Measurements from ENCODE around the gene ICA1.
"Not testable (repeated sequence)": the region's sequence is repeated elsewhere in the genome, so short reads cannot be mapped to it uniquely, and the experiment has no call there.

Gene ICA1

GRCh38 chr7:8259586-8260222 lies 2.3 kb downstream of the ICA1 start:
- Histone ChIP-seq H3K4me1 (ENCODE audit: insufficient read depth, low read length) (peaks cover 2% of the 10 kb centered on the region), H3K4me3 (ENCODE audit: low read length) (no peak overlapping the region), H3K27me3 (ENCODE audit: insufficient read depth, low read length) (peaks cover 25% of the 10 kb centered on the region), H3K9me3 (ENCODE audit: insufficient read depth, low read depth, low read length) (no peaks in the 10 kb centered on the region), H3K9ac (ENCODE audit: low read depth, low read length) (no peak overlapping the region), H3K36me3 (ENCODE audit: insufficient read depth, low read depth, low read length) (no peaks in the 10 kb centered on the region), H3K27ac (ENCODE audit: low read length) (no peak overlapping the region)

GRCh38 chr7:8258734-8259133 lies 3.2 kb downstream of the ICA1 start:
- Histone ChIP-seq H3K4me3 (ENCODE audit: low read length) (no peak overlapping the region), H3K36me3 (ENCODE audit: insufficient read depth, low read depth, low read length) (no peaks in the 10 kb centered on the region), H3K9me3 (ENCODE audit: insufficient read depth, low read depth, low read length) (no peaks in the 10 kb centered on the region), H3K4me1 (ENCODE audit: insufficient read depth, low read length) (peaks cover 2% of the 10 kb centered on the region), H3K27ac (ENCODE audit: low read length) (no peak overlapping the region), H3K9ac (ENCODE audit: low read depth, low read length) (no peak overlapping the region), H3K27me3 (ENCODE audit: insufficient read depth, low read length) (peaks cover 25% of the 10 kb centered on the region)

GRCh38 chr7:8258166-8258565 lies 3.8 kb downstream of the ICA1 start:
- Histone ChIP-seq H3K36me3 (ENCODE audit: insufficient read depth, low read depth, low read length) (no peaks in the 10 kb centered on the region), H3K27me3 (ENCODE audit: insufficient read depth, low read length) (peaks cover 24% of the 10 kb centered on the region), H3K27ac (ENCODE audit: low read length) (no peak overlapping the region), H3K4me1 (ENCODE audit: insufficient read depth, low read length) (peaks cover 2% of the 10 kb centered on the region), H3K4me3 (ENCODE audit: low read length) (no peak overlapping the region), H3K9me3 (ENCODE audit: insufficient read depth, low read depth, low read length) (no peaks in the 10 kb centered on the region), H3K9ac (ENCODE audit: low read depth, low read length) (no peak overlapping the region)

- Histone ChIP-seq H3K4me3 (ENCODE audit: low read length) (no peak overlapping the region), H3K36me3 (ENCODE audit: insufficient read depth, low read depth, low read length) (no peaks in the 10 kb centered on the region), H3K27ac (ENCODE audit: low read length) (no peak overlapping the region), H3K4me1 (ENCODE audit: insufficient read depth, low read length) (peaks cover 2% of the 10 kb centered on the region), H3K9me3 (ENCODE audit: insufficient read depth, low read depth, low read length) (no peaks in the 10 kb centered on the region), H3K27me3 (ENCODE audit: insufficient read depth, low read length) (peaks cover 11% of the 10 kb centered on the region), H3K9ac (ENCODE audit: low read depth, low read length) (no peak overlapping the region)
Measured at GRCh38 chr7:8255680-8256655, 6.0 kb downstream of the ICA1 start.

GRCh38 chr7:8254667-8255066 lies 7.3 kb downstream of the ICA1 start:
- H3K27me3 ChIP-seq (ENCODE audit: insufficient read depth, low read length) = no peaks in the 10 kb centered on the region
- no peaks in the 10 kb centered on the region for H3K36me3 ChIP-seq (ENCODE audit: insufficient read depth, low read depth, low read length)
- H3K4me3 ChIP-seq (ENCODE audit: low read length) = no peak overlapping the region
- H3K9ac ChIP-seq (ENCODE audit: low read depth, low read length) = no peak overlapping the region
- peaks cover 2% of the 10 kb centered on the region for H3K4me1 ChIP-seq (ENCODE audit: insufficient read depth, low read length)
- H3K27ac ChIP-seq (ENCODE audit: low read length) = no peak overlapping the region
- no peaks in the 10 kb centered on the region for H3K9me3 ChIP-seq (ENCODE audit: insufficient read depth, low read depth, low read length)

GRCh38 chr7:8254215-8254614 lies 7.8 kb downstream of the ICA1 start:
- Histone ChIP-seq H3K4me1 (ENCODE audit: insufficient read depth, low read length) (peaks cover 2% of the 10 kb centered on the region), H3K27ac (ENCODE audit: low read length) (no peak overlapping the region), H3K27me3 (ENCODE audit: insufficient read depth, low read length) (no peaks in the 10 kb centered on the region), H3K36me3 (ENCODE audit: insufficient read depth, low read depth, low read length) (no peaks in the 10 kb centered on the region), H3K9ac (ENCODE audit: low read depth, low read length) (no peak overlapping the region), H3K4me3 (ENCODE audit: low read length) (no peak overlapping the region), H3K9me3 (ENCODE audit: insufficient read depth, low read depth, low read length) (no peaks in the 10 kb centered on the region)

- no peak overlapping the region for H3K27ac ChIP-seq (ENCODE audit: low read length)
- H3K36me3 ChIP-seq (ENCODE audit: insufficient read depth, low read depth, low read length) = no peaks in the 10 kb centered on the region
- no peak overlapping the region for H3K9ac ChIP-seq (ENCODE audit: low read depth, low read length)
- no peaks in the 10 kb centered on the region for H3K9me3 ChIP-seq (ENCODE audit: insufficient read depth, low read depth, low read length)
- no peaks in the 10 kb centered on the region for H3K27me3 ChIP-seq (ENCODE audit: insufficient read depth, low read length)
- H3K4me1 ChIP-seq (ENCODE audit: insufficient read depth, low read length) = no peaks in the 10 kb centered on the region; the same call in 1 of the 2 replicates
- H3K4me3 ChIP-seq (ENCODE audit: low read length) = no peak overlapping the region
Measured at GRCh38 chr7:8251195-8251594, 10.8 kb downstream of the ICA1 start.

- Histone ChIP-seq H3K9me3 (ENCODE audit: insufficient read depth, low read depth, low read length) (no peaks in the 10 kb centered on the region), H3K4me3 (ENCODE audit: low read length) (no peak overlapping the region), H3K27ac (ENCODE audit: low read length) (no peak overlapping the region), H3K4me1 (ENCODE audit: insufficient read depth, low read length) (no peaks in the 10 kb centered on the region; the same call in 1 of the 2 replicates), H3K27me3 (ENCODE audit: insufficient read depth, low read length) (no peaks in the 10 kb centered on the region), H3K36me3 (ENCODE audit: insufficient read depth, low read depth, low read length) (no peaks in the 10 kb centered on the region), H3K9ac (ENCODE audit: low read depth, low read length) (no peak overlapping the region)
Measured at GRCh38 chr7:8250547-8250946, 11.4 kb downstream of the ICA1 start.

- no peak overlapping the region for H3K9ac ChIP-seq (ENCODE audit: low read depth, low read length)
- no peak overlapping the region for H3K4me3 ChIP-seq (ENCODE audit: low read length)
- no peak overlapping the region for H3K27ac ChIP-seq (ENCODE audit: low read length)
- H3K36me3 ChIP-seq (ENCODE audit: insufficient read depth, low read depth, low read length) = no peaks in the 10 kb centered on the region
- H3K9me3 ChIP-seq (ENCODE audit: insufficient read depth, low read depth, low read length) = no peaks in the 10 kb centered on the region
- no peaks in the 10 kb centered on the region for H3K27me3 ChIP-seq (ENCODE audit: insufficient read depth, low read length)
- no peaks in the 10 kb centered on the region for H3K4me1 ChIP-seq (ENCODE audit: insufficient read depth, low read length)
Measured at GRCh38 chr7:8249121-8249520, 12.8 kb downstream of the ICA1 start.

GRCh38 chr7:8246020-8246419 lies 15.9 kb downstream of the ICA1 start:
- Histone ChIP-seq H3K27ac (ENCODE audit: low read length) (no peak overlapping the region), H3K9me3 (ENCODE audit: insufficient read depth, low read depth, low read length) (no peaks in the 10 kb centered on the region; the same call in 1 of the 2 replicates)

GRCh38 chr7:8245032-8245431 lies 16.9 kb downstream of the ICA1 start:
- not testable (repeated sequence) for H3K4me3 ChIP-seq (ENCODE audit: low read length); H3K9me3 ChIP-seq (ENCODE audit: insufficient read depth, low read depth, low read length); H3K27me3 ChIP-seq (ENCODE audit: insufficient read depth, low read length); H3K9ac ChIP-seq (ENCODE audit: low read depth, low read length); H3K36me3 ChIP-seq (ENCODE audit: insufficient read depth, low read depth, low read length); H3K27ac ChIP-seq (ENCODE audit: low read length); H3K4me1 ChIP-seq (ENCODE audit: insufficient read depth, low read length)

More at GRCh38 chr7:8246020-8246419, 15.9 kb downstream of the ICA1 start:
- H3K36me3 ChIP-seq (ENCODE audit: insufficient read depth, low read depth, low read length) = no peaks in the 10 kb centered on the region
- H3K27me3 ChIP-seq (ENCODE audit: insufficient read depth, low read length) = no peaks in the 10 kb centered on the region
- H3K9ac ChIP-seq (ENCODE audit: low read depth, low read length) = no peak overlapping the region
- no peak overlapping the region for H3K4me3 ChIP-seq (ENCODE audit: low read length)
- no peaks in the 10 kb centered on the region for H3K4me1 ChIP-seq (ENCODE audit: insufficient read depth, low read length)

- not testable (repeated sequence) for H3K4me3 ChIP-seq (ENCODE audit: low read length); H3K4me1 ChIP-seq (ENCODE audit: insufficient read depth, low read length); H3K27me3 ChIP-seq (ENCODE audit: insufficient read depth, low read length); H3K27ac ChIP-seq (ENCODE audit: low read length); H3K9ac ChIP-seq (ENCODE audit: low read depth, low read length); H3K36me3 ChIP-seq (ENCODE audit: insufficient read depth, low read depth, low read length); H3K9me3 ChIP-seq (ENCODE audit: insufficient read depth, low read depth, low read length)
Measured at GRCh38 chr7:8243059-8243458, 18.9 kb downstream of the ICA1 start.

Data from iPS-20b (cell line).